GM04503 (cell line): ENCODE data around the gene FAM136A.
"Not testable (repeated sequence)": the region's sequence is repeated elsewhere in the genome, so short reads cannot be mapped to it uniquely, and the experiment has no call there.

Source experiments
- DNase-seq: peaks from one replicate; pipeline ENCODE4 v3.0.0-alpha.2; 2012; ENCODE audit warnings: low read depth

The FAM136A gene

GRCh38 chr2:70301344-70302194, at the start of gene FAM136A:
Gene FAM136A, minus strand, starts transcription at chr2:70302067. Its CDS starts 56 bp downstream, at chr2:70302011.
- DNase-seq: no peak

GRCh38 chr2:70349921-70350685, 48.2 kb upstream of the FAM136A start:
- no peak for DNase-seq

- no peak for DNase-seq
Observed at GRCh38 chr2:70347831-70348230, 46.0 kb upstream of the FAM136A start.

GRCh38 chr2:70344195-70344594, 42.3 kb upstream of the FAM136A start:
- DNase-seq: no peak

- DNase-seq: no peak
Observed at GRCh38 chr2:70341477-70341765, 39.6 kb upstream of the FAM136A start.

- no peak for DNase-seq
Observed at GRCh38 chr2:70340761-70341476, 39.1 kb upstream of the FAM136A start.

GRCh38 chr2:70340075-70340474, 38.2 kb upstream of the FAM136A start:
- no peak for DNase-seq

GRCh38 chr2:70336552-70336951, 34.7 kb upstream of the FAM136A start:
- DNase-seq: no peak

GRCh38 chr2:70331012-70331411, 29.1 kb upstream of the FAM136A start:
- DNase-seq: no peak

- no peak for DNase-seq
Observed at GRCh38 chr2:70330476-70330875, 28.6 kb upstream of the FAM136A start.

- DNase-seq: no peak
Observed at GRCh38 chr2:70328921-70329561, 27.2 kb upstream of the FAM136A start.

GRCh38 chr2:70325875-70326274, 24.0 kb upstream of the FAM136A start:
- DNase-seq: no peak

GRCh38 chr2:70322518-70322917, 20.7 kb upstream of the FAM136A start:
- no peak for DNase-seq

- DNase-seq: no peak
Observed at GRCh38 chr2:70321370-70321769, 19.5 kb upstream of the FAM136A start.

GRCh38 chr2:70314640-70315039, 12.8 kb upstream of the FAM136A start:
- DNase-seq: no peak

- no peak for DNase-seq
Observed at GRCh38 chr2:70312560-70312959, 10.7 kb upstream of the FAM136A start.

- no peak for DNase-seq
Observed at GRCh38 chr2:70310899-70311298, 9.0 kb upstream of the FAM136A start.

- no peak for DNase-seq
Observed at GRCh38 chr2:70305531-70305930, 3.7 kb upstream of the FAM136A start.

GRCh38 chr2:70304498-70304897, 2.6 kb upstream of the FAM136A start:
- no peak for DNase-seq

- no peak for DNase-seq
Observed at GRCh38 chr2:70303186-70303585, 1.3 kb upstream of the FAM136A start.

- DNase-seq: not testable (repeated sequence)
Observed at GRCh38 chr2:70302195-70302546, 304 bp upstream of the FAM136A start.

- no peak for DNase-seq
Observed at GRCh38 chr2:70300771-70301343, 1.0 kb downstream of the FAM136A start.
